Neural crest cell (in vitro differentiated cells): ENCODE results near the gene LRRC66. TPM values are rescaled to one million over a fixed set of nuclear protein-coding genes. Genes with fewer than 3 reads are reported as not detected.

Source experiments
- DNase-seq: peaks from one replicate; pipeline ENCODE4 v3.0.0; 2021; ENCODE audit warnings: low read depth, mixed read lengths, low spot score
- H3K27ac Mint-ChIP-seq: one replicate; pipeline ENCODE4 v1.8.0; 2021; ENCODE audit warnings: mild to moderate bottlenecking, mixed read lengths; ENCODE audit not compliant: unreplicated experiment
- H3K27me3 Mint-ChIP-seq: 2 replicates; pipeline ENCODE4 v1.8.0; 2021; ENCODE audit warnings: low read depth, mild to moderate bottlenecking, mixed read lengths
- H3K36me3 Mint-ChIP-seq: 2 replicates; pipeline ENCODE4 v1.8.0; 2021; ENCODE audit warnings: low read depth, mild to moderate bottlenecking, mixed read lengths
- H3K4me1 Mint-ChIP-seq: 2 replicates; pipeline ENCODE4 v1.8.0; 2021; ENCODE audit warnings: mixed read lengths
- H3K4me3 Mint-ChIP-seq: one replicate; pipeline ENCODE4 v1.8.0; 2021; ENCODE audit warnings: mild to moderate bottlenecking, mixed read lengths
- H3K9me3 Mint-ChIP-seq: 2 replicates; pipeline ENCODE4 v1.8.0; 2021; ENCODE audit warnings: mixed read lengths
- total RNA-seq: library from RNA; stranded (reverse); gene quantifications from 2 replicates; pipeline ENCODE4 v1.2.1, GENCODE V29; 2021
- TF ChIP-seq, protein P1 (sequence below): fragments of 200-600 bp; sonication (generic); conservative IDR thresholded peaks from 2 replicates; pipeline ENCODE4 v1.5.0; 2021; ENCODE audit warnings: antibody characterized with exemption, mild to moderate bottlenecking

LRRC66 gene
- total RNA-seq, 1 donor from 2014 or later, result 0.33 TPM

DNA sequence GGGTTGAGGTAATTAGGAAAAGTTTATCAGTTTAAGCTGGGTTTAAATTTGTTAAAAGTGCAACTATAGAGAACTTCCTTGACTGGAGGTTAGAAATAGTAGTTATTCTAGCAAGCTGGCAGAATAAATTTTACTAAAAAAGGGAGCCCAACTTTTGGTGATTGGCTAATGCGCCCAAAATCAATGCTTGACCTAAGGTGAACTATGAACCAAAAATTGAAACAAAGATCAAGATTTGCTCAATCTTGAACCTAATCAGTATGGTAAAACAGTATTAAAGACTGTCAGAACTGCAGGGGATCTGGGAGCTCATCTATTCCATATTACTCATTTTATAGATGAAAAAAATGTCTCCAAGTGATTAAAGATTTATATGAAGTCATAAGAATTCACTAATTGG, 24.9 kb upstream of the LRRC66 start:
- Mint-ChIP-seq H3K27ac (no peak overlapping the region), H3K9me3 (peaks cover 2% of the 10 kb centered on the region), H3K4me3 (no peak overlapping the region), H3K4me1 (no peaks in the 10 kb centered on the region), H3K36me3 (peaks cover 5% of the 10 kb centered on the region), H3K27me3 (peaks cover 25% of the 10 kb centered on the region)
- TF ChIP-seq, protein P1, sequence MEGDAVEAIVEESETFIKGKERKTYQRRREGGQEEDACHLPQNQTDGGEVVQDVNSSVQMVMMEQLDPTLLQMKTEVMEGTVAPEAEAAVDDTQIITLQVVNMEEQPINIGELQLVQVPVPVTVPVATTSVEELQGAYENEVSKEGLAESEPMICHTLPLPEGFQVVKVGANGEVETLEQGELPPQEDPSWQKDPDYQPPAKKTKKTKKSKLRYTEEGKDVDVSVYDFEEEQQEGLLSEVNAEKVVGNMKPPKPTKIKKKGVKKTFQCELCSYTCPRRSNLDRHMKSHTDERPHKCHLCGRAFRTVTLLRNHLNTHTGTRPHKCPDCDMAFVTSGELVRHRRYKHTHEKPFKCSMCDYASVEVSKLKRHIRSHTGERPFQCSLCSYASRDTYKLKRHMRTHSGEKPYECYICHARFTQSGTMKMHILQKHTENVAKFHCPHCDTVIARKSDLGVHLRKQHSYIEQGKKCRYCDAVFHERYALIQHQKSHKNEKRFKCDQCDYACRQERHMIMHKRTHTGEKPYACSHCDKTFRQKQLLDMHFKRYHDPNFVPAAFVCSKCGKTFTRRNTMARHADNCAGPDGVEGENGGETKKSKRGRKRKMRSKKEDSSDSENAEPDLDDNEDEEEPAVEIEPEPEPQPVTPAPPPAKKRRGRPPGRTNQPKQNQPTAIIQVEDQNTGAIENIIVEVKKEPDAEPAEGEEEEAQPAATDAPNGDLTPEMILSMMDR, result no peak
- no peak for DNase-seq

GRCh38 chr4:52038103-52038912, 18.1 kb upstream of the LRRC66 start, which contains the start of gene SGCB:
SGCB (minus strand) TSS chr4:52038299; CDS start chr4:52038259, 40 bp downstream.
- TF ChIP-seq, protein P1, result no peak
- Mint-ChIP-seq H3K27ac (peak within 1 kb of the TSS; percentile 98), H3K36me3 (peaks cover 3% of the 10 kb centered on the region)

DNA sequence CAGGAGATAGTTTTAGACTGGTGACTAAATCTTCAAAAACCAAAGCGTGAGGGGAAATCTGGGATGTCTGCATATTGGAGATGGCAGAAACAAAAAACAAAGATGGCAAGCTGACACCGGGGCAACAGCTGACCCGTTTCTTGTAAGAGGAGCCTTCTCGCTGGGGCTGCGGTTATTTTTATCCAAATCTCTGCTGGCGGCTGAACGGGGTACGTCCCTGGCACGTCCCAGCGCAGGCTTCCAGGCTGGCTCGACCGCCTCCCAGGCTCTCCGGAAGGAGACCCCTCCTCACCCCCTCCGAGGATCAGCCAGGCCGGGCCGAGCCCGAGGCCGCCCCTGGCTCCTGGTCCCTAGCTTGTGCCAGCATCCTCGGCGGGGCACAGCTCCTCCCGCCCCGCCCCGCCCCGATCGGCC, 17.5 kb upstream of the LRRC66 start:
- Mint-ChIP-seq H3K9me3 (no peaks in the 10 kb centered on the region), H3K27ac (peak overlapping the region; percentile 19), H3K36me3 (peaks cover 3% of the 10 kb centered on the region), H3K4me3 (peak overlapping the region; percentile 90), H3K4me1 (peaks cover 36% of the 10 kb centered on the region), H3K27me3 (peaks cover 9% of the 10 kb centered on the region)
- TF ChIP-seq, protein P1, result no peak
- peak; percentile 45 for DNase-seq

More at GRCh38 chr4:52038103-52038912, 18.1 kb upstream of the LRRC66 start, which contains the start of gene SGCB:
- Mint-ChIP-seq H3K4me1 (peaks cover 36% of the 10 kb centered on the region), H3K4me3 (peak within 1 kb of the TSS; percentile 90), H3K9me3 (no peaks in the 10 kb centered on the region), H3K27me3 (peaks cover 9% of the 10 kb centered on the region)
- peak; percentile 68 for DNase-seq

DNA sequence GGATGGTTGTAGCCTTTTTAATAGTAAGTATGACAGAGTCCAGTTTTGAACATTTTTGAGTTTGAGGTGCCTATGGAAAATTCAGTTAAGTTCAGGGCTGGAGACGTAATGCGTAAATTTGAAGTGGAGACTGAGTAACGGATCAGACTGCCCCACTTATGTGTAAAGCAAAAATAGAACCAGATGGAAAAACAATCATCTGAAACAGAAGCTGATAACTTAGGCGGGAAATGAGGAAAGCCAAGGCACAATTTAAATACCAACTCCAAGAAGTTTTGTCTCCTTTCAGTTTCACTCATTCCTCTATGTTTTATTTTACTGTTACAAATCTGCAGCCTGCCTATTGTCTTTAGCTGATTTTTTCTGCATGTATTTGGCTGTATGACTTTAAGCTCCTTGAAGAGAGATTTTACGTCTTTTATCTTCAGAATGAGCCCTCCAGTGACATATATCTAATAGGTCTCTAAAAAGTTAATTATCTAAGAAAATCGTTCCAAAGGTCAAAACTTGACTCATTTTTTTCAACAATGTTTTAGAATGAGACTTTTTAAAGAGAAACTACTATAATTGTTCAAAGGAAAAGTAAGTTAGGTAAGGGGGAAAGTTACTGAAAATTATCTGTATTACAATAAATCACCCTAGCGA, 16.8 kb upstream of the LRRC66 start:
- H3K9me3 Mint-ChIP-seq, result no peaks in the 10 kb centered on the region
- DNase-seq, result no peak
- peak overlapping the region; percentile 57 for H3K27ac Mint-ChIP-seq
- peaks cover 3% of the 10 kb centered on the region for H3K36me3 Mint-ChIP-seq
- TF ChIP-seq, protein P1, result no peak
- H3K27me3 Mint-ChIP-seq, result peaks cover 8% of the 10 kb centered on the region
- peaks cover 36% of the 10 kb centered on the region for H3K4me1 Mint-ChIP-seq
- peak overlapping the region; percentile 90 for H3K4me3 Mint-ChIP-seq

- peaks cover 12% of the 10 kb centered on the region for H3K36me3 Mint-ChIP-seq
- H3K4me3 Mint-ChIP-seq, result peak overlapping the region; percentile 47
- H3K27me3 Mint-ChIP-seq, result no peaks in the 10 kb centered on the region
- TF ChIP-seq, protein P1, result no peak
- H3K9me3 Mint-ChIP-seq, result no peaks in the 10 kb centered on the region
- H3K27ac Mint-ChIP-seq, result no peak overlapping the region
- peaks cover 36% of the 10 kb centered on the region for H3K4me1 Mint-ChIP-seq
- DNase-seq, result no peak
Measured at GRCh38 chr4:52035190-52035589, 15.0 kb upstream of the LRRC66 start.
